Heart right ventricle (tissue), 16 donors: Measurements from ENCODE around the gene TDP1. TPM values are rescaled to one million over a fixed set of nuclear protein-coding genes. Genes with fewer than 3 reads are reported as not detected.

Experiments used
- ATAC-seq, 8 donors: fragments of 200-7000 bp; cut with Tn5 transposase; one replicate each; pipeline ENCODE4 v1.9.1; 2020; ENCODE audit warnings: mild to moderate bottlenecking in 8 of 8, moderate library complexity in 8 of 8, moderate number of reproducible peaks in 1 of 8
- DNase-seq, 2 donors: peaks; one replicate each; pipeline ENCODE4 v3.0.0-alpha.2; 2020
- H3K27ac ChIP-seq, 10 donors: fragments of 200-600 bp; sonication (generic) in 2 of 10; one replicate each; pipeline versions ENCODE4 v1.5.0 to v1.8.0; 2020 to 2022; ENCODE audit warnings: mild to moderate bottlenecking in 3 of 10
- H3K27me3 ChIP-seq, 7 donors: fragments of 200-600 bp; one replicate each; pipeline ENCODE4 v1.8.0; 2021 to 2022; ENCODE audit warnings: mild to moderate bottlenecking in 2 of 7
- H3K36me3 ChIP-seq, 9 donors: fragments of 200-600 bp; sonication (generic) in 1 of 9; one replicate each; pipeline versions ENCODE4 v1.5.0 to v1.8.0; 2020 to 2022; ENCODE audit warnings: mild to moderate bottlenecking in 2 of 9
- H3K4me1 ChIP-seq, 9 donors: fragments of 200-600 bp; sonication (generic) in 1 of 9; one replicate each; pipeline versions ENCODE4 v1.5.0 to v1.8.0; 2020 to 2022; ENCODE audit warnings: mild to moderate bottlenecking in 4 of 9
- H3K4me3 ChIP-seq, 10 donors: fragments of 200-600 bp; sonication (generic) in 2 of 10; one replicate each; pipeline versions ENCODE4 v1.5.0 to v1.8.0; 2020 to 2022; ENCODE audit warnings: mild to moderate bottlenecking in 7 of 10, moderate library complexity in 2 of 10
- H3K9me3 ChIP-seq, 11 donors: fragments of 200-600 bp in 10 of 11; sonication (generic) in 2 of 11; one replicate each; pipeline versions ENCODE4 v1.5.0 to v1.8.0; 2013 to 2022; ENCODE audit warnings: mild to moderate bottlenecking in 2 of 11, control low read depth in 1 of 11, moderate library complexity in 1 of 11
- WGBS, 2 donors: extraction: QIAGEN DNeasy Blood & Tissue Kit; methylation state at CpG; one replicate each; pipeline ENCODE4 v1.1.7; 2013; ENCODE audit warnings: inconsistent platforms in 1 of 2; 5-methylcytosine and 5-hydroxymethylcytosine counted together
- intact Hi-C, 10 donors: fragments of 100-400 bp; cut with DNase I; formaldehyde crosslinking; loops; one replicate each; pipeline versions ENCODE4 v1.11.1 to v1.14.2; 2022
- polyA plus RNA-seq, 2 donors: library from polyadenylated mRNA; stranded (reverse); fragments of 200-250 nt; gene quantifications; one replicate each; pipeline ENCODE4 v1.2.3, GENCODE V29; 2013
- total RNA-seq, 10 donors: library from RNA; stranded (reverse); fragmentation: NEBNext Ultra II Directional in 3 of 10; extraction: Animal tissue kit (Norgen Biotek cat#: 25700) in 3 of 10; gene quantifications; one replicate each; pipeline versions ENCODE4 v1.2.1 to v1.2.4, GENCODE V29; 2021 to 2023
- TF ChIP-seq, protein P1 (sequence below), 9 donors: fragments of 200-600 bp; sonication (generic) in 2 of 9; IDR thresholded peaks; one replicate each; pipeline versions ENCODE4 v1.5.0 to v1.8.0; 2021 to 2022; ENCODE audit warnings: antibody characterized with exemption in 9 of 9, mild to moderate bottlenecking in 5 of 9, moderate library complexity in 1 of 9
- donor health status: Arrhythmogenic right ventricular cardiomyopathy.
- donor health status: ischemic (EF 13 %, LVEDD 7.1; RV severe dilation, severe dysfunction).
- donor health status: healthy with polysubstance abuse.
- donor health status: DM: no; HTN: yes; CAD: no.
- donor health status: DM: no; HTN: no; CAD: no.
- donor health status: ischemic (EF 25% LVEDD 6.9; RV normal size, moderate dysfunction).
- donor health status: ischemic (EF 25% LVEDD 5.7; RV mildly dilated, moderate dysfunction).
- donor health status: healthy.
- donor health status: DM: yes; HTN: yes; CAD: no.
- donor health status: Ischemic cardiomyopathy.
- donor health status: ischemic (EF 35%, LVEDD 5.7; RV mildly dilated, moderate dysfunction).
- donor health status: nonischemic (EF 11% LVEDD 7.7; RV severe dilation, severe dysfunction).
- donor health status: DM: yes; HTN: yes; CAD: no.
- donor health status: PGD.
- donor health status: ischemic (EF 29% LVEDD 5.4; RV normal size, mild dysfunction).
- donor health status: nonischemic (EF 23%, LVEDD 6.1; RV moderate dilation, normal function).

TDP1 gene
- total and polyA plus RNA-seq, 12 donors: 0.80 to 7.1 (median 3.2) TPM

DNA sequence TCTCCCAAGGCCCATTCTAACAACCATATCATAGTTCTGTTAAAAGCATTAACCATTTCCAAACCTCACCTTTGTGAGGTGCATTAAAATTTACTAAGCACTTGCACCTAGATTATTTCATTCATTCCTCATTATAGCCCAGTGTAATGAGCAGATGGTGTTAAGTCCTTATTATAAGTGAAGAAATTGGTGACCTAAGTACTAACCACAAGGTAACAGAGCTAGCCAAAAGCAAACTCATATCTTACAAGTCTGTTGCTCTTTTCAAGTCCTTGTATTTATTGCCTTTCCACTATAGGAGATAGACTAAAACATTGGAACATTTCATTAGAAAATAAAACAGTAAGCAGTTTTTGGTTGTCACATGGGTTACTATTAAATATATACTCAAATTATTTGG is 49.7 kb downstream of the TDP1 start:
- no peaks in the 10 kb centered on the region for H3K9me3 ChIP-seq
- H3K4me1 ChIP-seq: no peaks in the 10 kb centered on the region
- H3K36me3 ChIP-seq: peaks cover 0 to 88% (median 0%) of the 10 kb centered on the region in 9 donors
- no peak for DNase-seq
- ATAC-seq: no peak
- no peak overlapping the region for H3K4me3 ChIP-seq
- no peaks in the 10 kb centered on the region for H3K27me3 ChIP-seq
- H3K27ac ChIP-seq: no peak overlapping the region
- TF ChIP-seq, protein P1, sequence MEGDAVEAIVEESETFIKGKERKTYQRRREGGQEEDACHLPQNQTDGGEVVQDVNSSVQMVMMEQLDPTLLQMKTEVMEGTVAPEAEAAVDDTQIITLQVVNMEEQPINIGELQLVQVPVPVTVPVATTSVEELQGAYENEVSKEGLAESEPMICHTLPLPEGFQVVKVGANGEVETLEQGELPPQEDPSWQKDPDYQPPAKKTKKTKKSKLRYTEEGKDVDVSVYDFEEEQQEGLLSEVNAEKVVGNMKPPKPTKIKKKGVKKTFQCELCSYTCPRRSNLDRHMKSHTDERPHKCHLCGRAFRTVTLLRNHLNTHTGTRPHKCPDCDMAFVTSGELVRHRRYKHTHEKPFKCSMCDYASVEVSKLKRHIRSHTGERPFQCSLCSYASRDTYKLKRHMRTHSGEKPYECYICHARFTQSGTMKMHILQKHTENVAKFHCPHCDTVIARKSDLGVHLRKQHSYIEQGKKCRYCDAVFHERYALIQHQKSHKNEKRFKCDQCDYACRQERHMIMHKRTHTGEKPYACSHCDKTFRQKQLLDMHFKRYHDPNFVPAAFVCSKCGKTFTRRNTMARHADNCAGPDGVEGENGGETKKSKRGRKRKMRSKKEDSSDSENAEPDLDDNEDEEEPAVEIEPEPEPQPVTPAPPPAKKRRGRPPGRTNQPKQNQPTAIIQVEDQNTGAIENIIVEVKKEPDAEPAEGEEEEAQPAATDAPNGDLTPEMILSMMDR (IDR thresholded peaks at IDR 0.05): no peak
- intact Hi-C loops: no loop called here

DNA sequence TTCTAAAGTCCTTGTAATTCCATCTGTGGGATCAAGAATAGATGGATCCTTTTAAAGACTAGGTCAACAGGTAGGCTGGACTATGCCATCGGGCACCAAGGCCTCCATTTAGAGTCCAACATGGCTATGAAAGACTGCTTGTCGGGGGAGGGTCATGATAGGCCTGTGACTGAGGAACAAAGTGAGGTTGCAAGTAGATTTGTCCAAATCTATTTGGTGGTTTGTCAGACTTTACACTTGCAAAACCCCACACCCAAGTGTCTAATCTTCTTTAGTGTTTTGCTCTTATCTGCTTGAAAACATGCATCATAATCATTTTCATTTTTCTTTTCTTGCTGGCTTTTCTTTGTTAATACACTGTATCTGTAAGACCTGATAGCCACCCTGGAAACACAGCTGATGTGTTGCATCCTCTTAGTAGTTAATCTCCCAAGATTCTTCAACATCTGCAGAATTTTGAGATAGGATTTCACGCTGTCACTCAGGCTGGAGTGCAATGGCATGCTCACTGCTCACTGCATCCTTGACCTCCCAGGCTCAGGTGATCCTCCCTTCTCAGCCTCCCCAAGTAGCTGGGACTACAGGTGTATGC is 50.3 kb downstream of the TDP1 start:
- H3K4me3 ChIP-seq: no peak overlapping the region
- no peaks in the 10 kb centered on the region for H3K4me1 ChIP-seq
- TF ChIP-seq, protein P1 (IDR thresholded peaks at IDR 0.05): no peak
- no peaks in the 10 kb centered on the region for H3K27me3 ChIP-seq
- H3K9me3 ChIP-seq: no peaks in the 10 kb centered on the region
- peaks cover 0 to 88% (median 0%) of the 10 kb centered on the region in 9 donors for H3K36me3 ChIP-seq
- ATAC-seq (no peak), DNase-seq (no peak)
- whole genome bisulfite sequencing, 2 donors: 96% methylated on average over 3 of the region's 3 CpGs
- no peak overlapping the region for H3K27ac ChIP-seq
- intact Hi-C loops: no loop called here

DNA sequence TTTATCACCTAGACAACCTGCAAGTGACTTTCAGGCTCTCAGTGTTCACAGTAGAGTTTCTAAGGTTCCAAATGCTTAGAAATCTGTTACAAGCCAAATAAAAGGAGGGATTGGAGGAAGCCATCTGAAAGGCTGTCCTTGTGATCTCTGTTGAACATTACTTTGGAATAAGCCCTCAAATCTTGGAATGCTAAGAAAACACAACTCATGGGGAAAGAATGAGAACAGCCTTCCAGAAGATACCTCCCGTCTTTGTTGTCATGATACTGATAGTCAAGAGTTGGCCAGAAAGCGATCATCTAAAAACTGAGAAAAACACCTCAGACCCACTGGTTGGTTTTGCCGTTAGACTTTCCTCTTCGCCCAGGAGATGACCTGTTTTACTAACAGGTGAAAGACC is 61.6 kb downstream of the TDP1 start:
- no peak overlapping the region for H3K4me3 ChIP-seq
- 95 to 96% methylated on average over 4 of the region's 4 CpGs for WGBS, 2 donors
- intact Hi-C loops: loop anchor here in 1 of 10 donors (10.0 kb wide), 1 partner anchor 363 kb away; no protein-coding TSS in a partner anchor
- no peak overlapping the region for H3K27ac ChIP-seq
- H3K36me3 ChIP-seq: peaks cover 0 to 90% (median 0%) of the 10 kb centered on the region in 9 donors
- DNase-seq: no peak
- H3K4me1 ChIP-seq: no peaks in the 10 kb centered on the region
- ATAC-seq: no peak
- no peaks in the 10 kb centered on the region for H3K27me3 ChIP-seq
- no peaks in the 10 kb centered on the region for H3K9me3 ChIP-seq
- TF ChIP-seq, protein P1 (IDR thresholded peaks at IDR 0.05): no peak

DNA sequence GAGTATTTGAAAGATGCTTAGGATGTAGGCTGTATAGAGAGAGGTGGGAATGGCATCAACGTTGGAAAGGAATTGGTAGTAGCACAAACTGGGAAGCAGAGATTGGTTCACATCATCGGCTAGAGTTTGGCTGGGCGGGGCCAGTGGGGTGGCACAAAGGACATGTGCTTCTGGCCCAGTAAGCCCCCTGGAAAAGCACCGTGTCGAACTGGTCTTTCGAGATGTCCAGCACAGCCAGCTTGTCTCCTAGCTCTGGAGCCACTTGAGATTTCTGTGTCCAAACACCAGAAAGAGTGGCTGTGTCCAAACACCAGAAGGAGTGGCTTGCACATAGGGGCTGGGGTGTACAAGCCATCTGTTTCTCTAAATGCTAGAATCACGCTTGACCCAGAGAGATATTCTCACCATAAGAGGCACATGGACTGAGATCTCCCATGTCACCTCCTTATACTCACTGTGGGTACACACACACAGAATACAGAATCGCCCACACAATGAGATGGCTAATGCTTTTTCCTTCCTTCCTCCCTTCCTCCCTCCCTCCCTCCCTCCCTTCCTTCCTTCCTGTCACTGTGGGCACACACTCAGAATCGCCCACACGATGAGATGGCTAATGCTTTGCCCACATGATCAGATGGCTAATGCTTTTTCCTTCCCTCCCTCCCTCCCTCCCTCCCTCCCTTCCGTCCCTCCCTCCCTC is 64.2 kb downstream of the TDP1 start:
- H3K9me3 ChIP-seq: no peaks in the 10 kb centered on the region
- H3K27me3 ChIP-seq: no peaks in the 10 kb centered on the region
- no peak for ATAC-seq
- H3K36me3 ChIP-seq: peaks cover 0 to 93% (median 0%) of the 10 kb centered on the region in 9 donors
- peaks cover 0 to 3% (median 0%) of the 10 kb centered on the region in 9 donors for H3K4me1 ChIP-seq
- WGBS, 2 donors: 84 to 86% methylated on average over 11 of the region's 11 CpGs
- H3K27ac ChIP-seq: no peak overlapping the region
- no peak overlapping the region for H3K4me3 ChIP-seq
- TF ChIP-seq, protein P1 (IDR thresholded peaks at IDR 0.05): no peak
- DNase-seq: no peak
- intact Hi-C loops: loop anchor here in 1 of 10 donors (10.0 kb wide), 1 partner anchor 365 kb away; no protein-coding TSS in a partner anchor
